Measurements from ENCODE around the gene BCO1. TPM values are rescaled to one million over a fixed set of nuclear protein-coding genes. Genes with fewer than 3 reads are reported as not detected.

Gene BCO1
- total RNA-seq, 2 donors from 2014 or later = not detected

- H3K4me1 ChIP-seq = peaks cover 0 to 19% of the 10 kb centered on the region in 2 donors
Observed at GRCh38 chr16:81321536-81321935, 83.0 kb downstream of the BCO1 start.

GRCh38 chr16:81324808-81325207, 86.3 kb downstream of the BCO1 start:
- no peak overlapping the region for H3K27ac ChIP-seq
- no peak for DNase-seq (ENCODE audit: low spot score)
- H3K4me1 ChIP-seq = peaks cover 0 to 11% of the 10 kb centered on the region in 2 donors
- H3K4me3 ChIP-seq = no peak overlapping the region
- H3K27me3 ChIP-seq = no peaks in the 10 kb centered on the region
- no peaks in the 10 kb centered on the region for H3K9me3 ChIP-seq
- no peaks in the 10 kb centered on the region for H3K36me3 ChIP-seq
- no peak for TF ChIP-seq CTCF (IDR thresholded peaks at IDR 0.05)

More at GRCh38 chr16:81321536-81321935, 83.0 kb downstream of the BCO1 start:
- peak overlapping the region in 1 of 2 donors; percentile 60 for H3K27ac ChIP-seq
- H3K4me3 ChIP-seq = no peak overlapping the region
- H3K27me3 ChIP-seq = no peaks in the 10 kb centered on the region
- no peak for DNase-seq (ENCODE audit: low spot score)
- no peaks in the 10 kb centered on the region for H3K36me3 ChIP-seq
- TF ChIP-seq CTCF (IDR thresholded peaks at IDR 0.05) = no peak
- H3K9me3 ChIP-seq = no peaks in the 10 kb centered on the region

DNA sequence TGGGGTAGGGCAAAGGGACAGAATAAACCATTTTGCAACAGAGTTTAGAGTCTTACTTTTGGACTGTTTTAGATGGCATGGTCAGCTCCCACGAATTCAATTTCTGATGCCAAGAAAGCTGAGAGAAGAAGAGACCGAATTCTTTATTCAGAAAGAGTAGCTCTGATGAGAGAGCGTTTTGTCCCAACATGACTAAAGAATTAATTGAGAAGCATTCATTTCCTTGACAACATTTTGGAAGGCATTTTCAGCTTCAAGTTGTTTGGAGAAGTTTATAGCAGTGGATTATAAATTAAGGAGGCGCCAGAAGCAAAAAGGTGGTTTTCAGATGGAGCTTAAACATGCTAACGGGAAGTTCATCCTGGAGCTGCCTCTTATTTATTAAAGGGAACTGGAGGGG, 88.5 kb downstream of the BCO1 start:
- Histone ChIP-seq H3K4me1 (peaks cover 0 to 10% of the 10 kb centered on the region in 2 donors), H3K27ac (no peak overlapping the region), H3K36me3 (no peaks in the 10 kb centered on the region), H3K9me3 (no peaks in the 10 kb centered on the region), H3K27me3 (no peaks in the 10 kb centered on the region), H3K4me3 (no peak overlapping the region)
- DNase-seq (ENCODE audit: low spot score) = no peak
- no peak for TF ChIP-seq CTCF (IDR thresholded peaks at IDR 0.05)

DNA sequence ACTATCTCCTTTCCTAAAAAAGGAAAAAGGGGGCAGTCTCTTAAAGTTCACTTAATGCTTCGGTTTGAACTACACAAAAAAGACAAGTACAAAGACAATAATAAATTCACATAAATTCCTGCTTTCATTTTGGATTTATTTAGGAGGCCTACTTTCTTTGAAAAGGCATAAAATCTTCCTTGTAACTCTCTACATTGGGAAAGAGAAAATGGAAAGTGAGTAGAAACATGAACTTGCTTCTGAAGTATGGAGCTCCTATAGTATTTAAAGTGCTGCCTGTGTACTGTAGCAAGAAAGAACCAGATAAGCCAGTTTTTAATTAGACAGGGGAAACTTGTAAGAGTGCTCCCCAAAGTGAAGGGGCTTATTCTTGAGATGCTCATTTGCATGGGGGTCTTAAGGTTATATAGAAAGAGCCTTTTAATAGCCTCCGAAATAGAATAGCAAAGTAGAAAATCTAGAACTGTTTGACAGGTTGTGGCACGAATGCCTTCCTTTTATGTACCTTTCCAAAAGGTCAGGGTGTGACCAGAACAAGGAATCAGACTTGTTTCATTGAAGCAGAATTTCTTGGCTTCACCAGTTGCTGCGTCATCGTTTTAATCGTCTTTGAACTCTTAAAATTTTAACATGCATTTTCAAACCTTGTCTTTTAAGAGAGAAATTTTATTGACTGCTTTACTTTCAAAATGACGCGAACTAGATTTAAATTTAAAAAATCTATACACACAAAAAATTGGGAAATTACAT, 89.1 kb downstream of the BCO1 start:
- H3K36me3 ChIP-seq = no peaks in the 10 kb centered on the region
- H3K27ac ChIP-seq = no peak overlapping the region
- no peak for TF ChIP-seq CTCF (IDR thresholded peaks at IDR 0.05)

GRCh38 chr16:81329947-81330346, 91.5 kb downstream of the BCO1 start:
- no peak for DNase-seq (ENCODE audit: low spot score)
- Histone ChIP-seq H3K4me1 (peaks cover 0 to 10% of the 10 kb centered on the region in 2 donors), H3K27ac (no peak overlapping the region), H3K4me3 (no peak overlapping the region), H3K36me3 (no peaks in the 10 kb centered on the region), H3K27me3 (no peaks in the 10 kb centered on the region), H3K9me3 (no peaks in the 10 kb centered on the region)
- no peak for TF ChIP-seq CTCF (IDR thresholded peaks at IDR 0.05)

More for the DNA sequence above, 89.1 kb downstream of the BCO1 start:
- Histone ChIP-seq H3K4me3 (no peak overlapping the region), H3K9me3 (no peaks in the 10 kb centered on the region), H3K4me1 (peaks cover 0 to 10% of the 10 kb centered on the region in 2 donors), H3K27me3 (no peaks in the 10 kb centered on the region)
- no peak for DNase-seq (ENCODE audit: low spot score)

DNA sequence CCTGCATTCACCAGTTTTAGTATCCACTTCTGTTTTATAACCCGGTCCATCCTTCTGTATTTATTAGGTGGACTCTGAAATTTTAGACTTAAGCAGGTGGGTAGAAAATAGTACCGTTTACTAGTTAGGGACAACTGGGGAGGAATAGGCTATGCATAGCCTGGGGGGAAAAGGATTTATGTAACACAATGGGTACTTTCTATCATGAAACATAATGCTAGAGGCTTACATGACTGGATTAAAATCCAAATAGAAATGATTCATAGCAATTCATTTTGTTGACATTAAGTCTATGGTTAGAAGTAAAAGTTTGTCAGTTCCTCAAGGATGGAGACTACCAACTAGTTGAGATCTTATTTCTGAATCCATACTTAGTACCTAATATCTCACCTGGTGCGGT, 94.9 kb downstream of the BCO1 start:
- no peak overlapping the region for H3K4me3 ChIP-seq
- H3K9me3 ChIP-seq = no peaks in the 10 kb centered on the region
- DNase-seq (ENCODE audit: low spot score) = no peak
- peaks cover 0 to 10% of the 10 kb centered on the region in 2 donors for H3K4me1 ChIP-seq
- H3K36me3 ChIP-seq = no peaks in the 10 kb centered on the region
- no peaks in the 10 kb centered on the region for H3K27me3 ChIP-seq
- TF ChIP-seq CTCF (IDR thresholded peaks at IDR 0.05) = no peak
- no peak overlapping the region for H3K27ac ChIP-seq
